Left lung (tissue), 10 donors: Measurements from ENCODE around the gene PDE4C. TPM values are rescaled to one million over a fixed set of nuclear protein-coding genes. Genes with fewer than 3 reads are reported as not detected.

ENCODE experiments used
- ATAC-seq: fragments of 200-7000 bp; cut with Tn5 transposase; one replicate; pipeline ENCODE4 v1.9.1; 2020; ENCODE audit warnings: moderate library complexity
- DNase-seq, 4 donors: peaks; one replicate each; pipeline ENCODE4 v3.0.0-alpha.2; 2013 to 2020
- H3K27ac ChIP-seq, 2 donors: fragments of 200-600 bp; sonication (generic) in 1 of 2; one replicate each; pipeline versions ENCODE4 v1.5.0 to v1.8.0; 2020 to 2021
- H3K27me3 ChIP-seq, 2 donors: fragments of 200-600 bp; sonication (generic) in 1 of 2; one replicate each; pipeline versions ENCODE4 v1.5.0 to v1.8.0; 2020 to 2021
- H3K36me3 ChIP-seq, 2 donors: fragments of 200-600 bp; sonication (generic) in 1 of 2; one replicate each; pipeline versions ENCODE4 v1.5.0 to v1.8.0; 2020 to 2021
- H3K4me1 ChIP-seq, 2 donors: fragments of 200-600 bp; one replicate each; pipeline ENCODE4 v1.8.0; 2021
- H3K4me3 ChIP-seq, 2 donors: fragments of 200-600 bp; sonication (generic) in 1 of 2; one replicate each; pipeline versions ENCODE4 v1.5.0 to v1.8.0; 2020 to 2021; ENCODE audit warnings: mild to moderate bottlenecking in 1 of 2
- H3K9me3 ChIP-seq, 2 donors: fragments of 200-600 bp; sonication (generic) in 1 of 2; one replicate each; pipeline versions ENCODE4 v1.5.0 to v1.8.0; 2020 to 2021
- CTCF ChIP-seq, 2 donors: fragments of 200-600 bp; sonication (generic) in 1 of 2; IDR thresholded peaks; one replicate each; pipeline versions ENCODE4 v1.5.0 to v1.8.0; 2021; ENCODE audit warnings: antibody characterized with exemption in 2 of 2
- intact Hi-C, 2 donors: fragments of 100-400 bp; cut with DNase I; formaldehyde crosslinking; loops; one replicate each; pipeline versions ENCODE4 v1.11.2 to v1.14.2; 2022
- polyA plus RNA-seq, 6 donors: library from polyadenylated mRNA; unstranded; fragments of 120-200 nt; gene quantifications; one replicate each; pipeline ENCODE4 v1.2.1, GENCODE V29; 2013; ENCODE audit not compliant: insufficient read length in 6 of 6
- total RNA-seq, 2 donors: library from RNA; stranded (reverse); fragmentation: NEBNext Ultra II Directional; extraction: Animal tissue kit (Norgen Biotek cat#: 25700); gene quantifications; one replicate each; pipeline ENCODE4 v1.2.1, GENCODE V29; 2021
- donor health status: DM: no; HTN: yes; CAD: no.
- donor health status: DM: no; HTN: no; CAD: no.

The PDE4C gene
- total and polyA plus RNA-seq, 8 donors: 1.3 to 11.3 (median 2.0) TPM

DNA sequence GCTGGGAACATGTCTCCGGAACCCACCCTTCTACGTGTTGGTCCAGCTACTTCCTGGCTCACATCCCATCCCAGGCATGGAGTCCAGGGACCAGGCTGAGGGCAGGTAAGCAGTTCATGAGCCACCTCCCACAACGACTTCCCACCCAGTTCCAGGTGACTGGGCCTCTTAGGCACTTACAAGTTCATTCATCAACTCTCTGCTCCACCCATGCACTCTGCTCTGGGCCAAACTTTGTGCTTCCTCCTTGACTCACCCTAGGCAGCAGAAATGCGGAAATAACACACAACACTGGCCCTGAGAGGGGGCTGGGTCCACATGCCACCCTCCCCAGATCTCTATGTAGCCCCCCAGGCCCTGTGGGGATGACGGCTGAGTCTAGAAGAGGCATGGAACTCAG is 27.5 kb upstream of the PDE4C start:
- Histone ChIP-seq H3K4me3 (no peak overlapping the region), H3K36me3 (peaks cover 0 to 10% of the 10 kb centered on the region in 2 donors), H3K27me3 (peaks cover 0 to 26% of the 10 kb centered on the region in 2 donors), H3K4me1 (no peaks in the 10 kb centered on the region), H3K27ac (no peak overlapping the region), H3K9me3 (no peaks in the 10 kb centered on the region)
- ATAC-seq (peak; percentile 73), DNase-seq (peak in 1 of 4 donors; percentile 61)
- TF ChIP-seq CTCF (IDR thresholded peaks at IDR 0.05): no peak
- intact Hi-C loops: loop anchor here in 1 of 2 donors (10.0 kb wide), 1 partner anchor 49 kb away; the partner anchor contains the start of gene RAB3A

GRCh38 chr19:18253130-18253529 is 26.9 kb upstream of the PDE4C start:
- ATAC-seq: no peak

DNA sequence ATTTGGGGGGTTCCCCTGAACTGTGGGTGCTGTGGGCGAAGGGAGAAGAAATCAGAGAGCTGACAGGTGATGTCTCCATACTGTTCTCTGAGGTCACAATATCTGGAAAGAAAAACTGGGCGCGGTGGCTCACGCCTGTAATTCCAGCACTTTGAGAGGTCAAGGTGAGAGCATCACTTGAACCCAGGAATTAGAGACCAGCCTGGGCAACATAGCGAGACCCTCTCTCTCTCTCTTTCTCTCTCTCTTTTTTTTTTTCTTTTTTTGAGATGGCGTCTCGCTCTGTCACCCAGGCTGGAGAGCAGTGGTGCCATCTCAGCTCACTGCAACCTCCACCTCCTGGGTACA is 26.1 kb upstream of the PDE4C start:
- Histone ChIP-seq H3K36me3 (peaks cover 0 to 4% of the 10 kb centered on the region in 2 donors), H3K4me3 (no peak overlapping the region), H3K4me1 (no peaks in the 10 kb centered on the region), H3K9me3 (no peaks in the 10 kb centered on the region), H3K27ac (no peak overlapping the region), H3K27me3 (peaks cover 0 to 26% of the 10 kb centered on the region in 2 donors)
- intact Hi-C loops: loop anchor here in 1 of 2 donors (10.0 kb wide), 1 partner anchor 48 kb away; the partner anchor contains the start of gene RAB3A
- TF ChIP-seq CTCF (IDR thresholded peaks at IDR 0.05): no peak
- ATAC-seq: no peak
- no peak for DNase-seq

More at GRCh38 chr19:18253130-18253529, 26.9 kb upstream of the PDE4C start:
- Histone ChIP-seq H3K4me1 (no peaks in the 10 kb centered on the region), H3K9me3 (no peaks in the 10 kb centered on the region), H3K27ac (no peak overlapping the region), H3K36me3 (peaks cover 0 to 9% of the 10 kb centered on the region in 2 donors), H3K27me3 (peaks cover 0 to 26% of the 10 kb centered on the region in 2 donors), H3K4me3 (no peak overlapping the region)
- no peak for TF ChIP-seq CTCF (IDR thresholded peaks at IDR 0.05)
- DNase-seq: no peak
- intact Hi-C loops: loop anchor here in 1 of 2 donors (10.0 kb wide), 1 partner anchor 48 kb away; the partner anchor contains the start of gene RAB3A

DNA sequence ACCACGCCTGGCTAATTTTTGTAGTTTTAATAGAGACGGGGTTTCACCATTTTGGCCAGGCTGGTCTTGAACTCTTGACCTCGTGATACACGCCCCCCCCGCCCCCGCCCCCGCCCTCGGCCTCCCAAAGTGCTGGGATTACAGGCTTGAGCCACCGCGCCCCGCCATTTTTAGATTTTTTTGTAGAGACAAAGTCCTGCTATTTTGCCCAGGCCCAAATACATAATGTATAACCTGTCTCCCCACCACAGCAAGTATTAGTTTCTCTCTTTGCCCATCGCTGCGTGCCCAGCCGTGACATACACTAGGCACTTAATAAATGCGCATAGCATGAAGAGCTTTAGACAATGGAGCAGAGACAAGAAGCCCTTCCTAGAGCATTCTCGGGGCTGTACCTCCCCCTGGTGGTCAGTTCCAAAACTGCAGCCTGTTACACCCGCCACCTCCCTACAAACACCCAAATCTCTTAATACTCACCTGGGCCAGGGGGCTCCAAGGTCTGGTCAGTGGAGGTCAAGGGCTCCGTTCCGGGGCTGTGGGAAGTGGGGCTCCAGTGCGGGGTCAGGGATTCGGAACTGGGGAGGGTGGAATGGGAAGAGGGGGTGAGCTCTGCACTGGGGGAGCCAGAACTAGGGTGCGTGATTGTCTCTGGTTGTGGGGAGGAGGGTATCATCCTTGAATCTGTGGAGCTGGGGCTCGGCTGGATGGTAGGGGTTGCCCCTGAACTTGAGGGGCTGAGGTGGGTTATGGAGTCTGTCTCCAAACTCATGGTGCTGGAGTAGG is 25.5 kb upstream of the PDE4C start:
- no peak overlapping the region for H3K4me3 ChIP-seq
- H3K4me1 ChIP-seq: no peaks in the 10 kb centered on the region
- H3K36me3 ChIP-seq: no peaks in the 10 kb centered on the region
- H3K9me3 ChIP-seq: no peaks in the 10 kb centered on the region
- H3K27me3 ChIP-seq: peaks cover 0 to 26% of the 10 kb centered on the region in 2 donors
- DNase-seq: peak; percentile 67 to 85 (median 74)
- no peak overlapping the region for H3K27ac ChIP-seq
- intact Hi-C loops: loop anchor here in 1 of 2 donors (10.0 kb wide), 1 partner anchor 47 kb away; the partner anchor contains the start of gene RAB3A
- ATAC-seq: peak; percentile 66
- TF ChIP-seq CTCF (IDR thresholded peaks at IDR 0.05): peak; percentile 89 to 90

GRCh38 chr19:18249834-18250233 is 23.6 kb upstream of the PDE4C start:
- Histone ChIP-seq H3K4me3 (no peak overlapping the region), H3K9me3 (no peaks in the 10 kb centered on the region), H3K27ac (no peak overlapping the region), H3K4me1 (no peaks in the 10 kb centered on the region), H3K36me3 (no peaks in the 10 kb centered on the region), H3K27me3 (peaks cover 0 to 17% of the 10 kb centered on the region in 2 donors)
- ATAC-seq (no peak), DNase-seq (no peak)
- TF ChIP-seq CTCF (IDR thresholded peaks at IDR 0.05): no peak
- intact Hi-C loops: loop anchor here in 1 of 2 donors (10.0 kb wide), 1 partner anchor 45 kb away; the partner anchor contains the start of gene RAB3A
